Muscle layer of duodenum (tissue), 2 donors: ENCODE measurements around the gene ZNF496.

Experiments
- H3K27ac ChIP-seq: one replicate; pipeline ENCODE4 v1.7.0; 2013; ENCODE audit warnings: mild to moderate bottlenecking, low read length
- H3K27me3 ChIP-seq: one replicate; pipeline ENCODE4 v1.7.0; 2013; ENCODE audit warnings: low read depth, mild to moderate bottlenecking, control low read depth, low read length
- H3K36me3 ChIP-seq, 2 donors: one replicate each; pipeline ENCODE4 v1.7.0; 2013; ENCODE audit warnings: low read length in 2 of 2, control low read depth in 1 of 2, mild to moderate bottlenecking in 1 of 2; ENCODE audit not compliant: insufficient read depth in 2 of 2, control insufficient read depth in 1 of 2
- H3K4me1 ChIP-seq, 2 donors: one replicate each; pipeline ENCODE4 v1.7.0; 2013; ENCODE audit warnings: low read length in 2 of 2, mild to moderate bottlenecking in 2 of 2, control low read depth in 1 of 2, moderate library complexity in 1 of 2; ENCODE audit not compliant: insufficient read depth in 2 of 2, control insufficient read depth in 1 of 2
- H3K4me3 ChIP-seq, 2 donors: one replicate each; pipeline ENCODE4 v1.7.0; 2013; ENCODE audit warnings: low read length in 2 of 2, low read depth in 1 of 2, mild to moderate bottlenecking in 1 of 2
- H3K9me3 ChIP-seq, 2 donors: one replicate each; pipeline ENCODE4 v1.7.0; 2013; ENCODE audit warnings: low read length in 2 of 2, control low read depth in 1 of 2, mild to moderate bottlenecking in 1 of 2; ENCODE audit not compliant: control insufficient read depth in 1 of 2
- donor health status: healthy.

ZNF496 gene

GRCh38 chr1:247324204-247324787 is 7.4 kb downstream of the ZNF496 start:
- no peaks in the 10 kb centered on the region for H3K9me3 ChIP-seq
- no peak overlapping the region for H3K4me3 ChIP-seq
- no peaks in the 10 kb centered on the region for H3K27me3 ChIP-seq
- H3K36me3 ChIP-seq, result peaks cover 29 to 71% of the 10 kb centered on the region in 2 donors
- H3K27ac ChIP-seq, result no peak overlapping the region
- H3K4me1 ChIP-seq, result no peaks in the 10 kb centered on the region

GRCh38 chr1:247322849-247323586 is 8.6 kb downstream of the ZNF496 start:
- no peak overlapping the region for H3K27ac ChIP-seq
- H3K9me3 ChIP-seq, result no peaks in the 10 kb centered on the region
- H3K4me1 ChIP-seq, result no peaks in the 10 kb centered on the region
- no peaks in the 10 kb centered on the region for H3K27me3 ChIP-seq
- H3K36me3 ChIP-seq, result peaks cover 20 to 60% of the 10 kb centered on the region in 2 donors
- no peak overlapping the region for H3K4me3 ChIP-seq

GRCh38 chr1:247322442-247322841 is 9.2 kb downstream of the ZNF496 start:
- Histone ChIP-seq H3K9me3 (no peaks in the 10 kb centered on the region), H3K36me3 (peaks cover 18 to 60% of the 10 kb centered on the region in 2 donors), H3K27me3 (no peaks in the 10 kb centered on the region), H3K4me3 (no peak overlapping the region), H3K27ac (no peak overlapping the region), H3K4me1 (no peaks in the 10 kb centered on the region)

- no peak overlapping the region for H3K4me3 ChIP-seq
- no peak overlapping the region for H3K27ac ChIP-seq
- H3K36me3 ChIP-seq, result peaks cover 21 to 74% of the 10 kb centered on the region in 2 donors
- H3K4me1 ChIP-seq, result no peaks in the 10 kb centered on the region
- no peaks in the 10 kb centered on the region for H3K9me3 ChIP-seq
- no peaks in the 10 kb centered on the region for H3K27me3 ChIP-seq
Measured at GRCh38 chr1:247317702-247318101, 14.0 kb downstream of the ZNF496 start.

- H3K4me3 ChIP-seq, result no peak overlapping the region
- H3K36me3 ChIP-seq, result peaks cover 14 to 66% of the 10 kb centered on the region in 2 donors
- H3K27me3 ChIP-seq, result no peaks in the 10 kb centered on the region
- H3K4me1 ChIP-seq, result no peaks in the 10 kb centered on the region
- H3K9me3 ChIP-seq, result no peaks in the 10 kb centered on the region
- H3K27ac ChIP-seq, result no peak overlapping the region
Measured at GRCh38 chr1:247316590-247317197, 15.0 kb downstream of the ZNF496 start.

GRCh38 chr1:247304031-247304430 is 27.6 kb downstream of the ZNF496 start:
- no peaks in the 10 kb centered on the region for H3K4me1 ChIP-seq
- peaks cover 39 to 85% of the 10 kb centered on the region in 2 donors for H3K36me3 ChIP-seq
- no peak overlapping the region for H3K27ac ChIP-seq

GRCh38 chr1:247303216-247303615 is 28.5 kb downstream of the ZNF496 start:
- H3K27me3 ChIP-seq, result no peaks in the 10 kb centered on the region
- H3K36me3 ChIP-seq, result peaks cover 31 to 81% of the 10 kb centered on the region in 2 donors
- H3K9me3 ChIP-seq, result no peaks in the 10 kb centered on the region

More at GRCh38 chr1:247304031-247304430, 27.6 kb downstream of the ZNF496 start:
- no peaks in the 10 kb centered on the region for H3K27me3 ChIP-seq
- no peaks in the 10 kb centered on the region for H3K9me3 ChIP-seq
- H3K4me3 ChIP-seq, result no peak overlapping the region

GRCh38 chr1:247301176-247301540 is 30.5 kb downstream of the ZNF496 start:
- H3K9me3 ChIP-seq, result no peaks in the 10 kb centered on the region
- no peak overlapping the region for H3K27ac ChIP-seq
- no peaks in the 10 kb centered on the region for H3K4me1 ChIP-seq
- no peak overlapping the region for H3K4me3 ChIP-seq
- peaks cover 20 to 62% of the 10 kb centered on the region in 2 donors for H3K36me3 ChIP-seq
- no peaks in the 10 kb centered on the region for H3K27me3 ChIP-seq

More at GRCh38 chr1:247303216-247303615, 28.5 kb downstream of the ZNF496 start:
- no peaks in the 10 kb centered on the region for H3K4me1 ChIP-seq
- H3K27ac ChIP-seq, result no peak overlapping the region
- H3K4me3 ChIP-seq, result no peak overlapping the region

GRCh38 chr1:247300491-247301175 is 31.0 kb downstream of the ZNF496 start:
- H3K36me3 ChIP-seq, result peaks cover 20 to 62% of the 10 kb centered on the region in 2 donors
- no peak overlapping the region for H3K27ac ChIP-seq
- no peaks in the 10 kb centered on the region for H3K9me3 ChIP-seq
- no peaks in the 10 kb centered on the region for H3K27me3 ChIP-seq
- no peak overlapping the region for H3K4me3 ChIP-seq
- no peaks in the 10 kb centered on the region for H3K4me1 ChIP-seq

GRCh38 chr1:247299723-247300381 is 31.8 kb downstream of the ZNF496 start:
- Histone ChIP-seq H3K27me3 (no peaks in the 10 kb centered on the region), H3K4me1 (no peaks in the 10 kb centered on the region), H3K27ac (no peak overlapping the region), H3K9me3 (no peaks in the 10 kb centered on the region), H3K36me3 (peaks cover 13 to 54% of the 10 kb centered on the region in 2 donors), H3K4me3 (no peak overlapping the region)

GRCh38 chr1:247298701-247299100 is 33.0 kb downstream of the ZNF496 start:
- Histone ChIP-seq H3K9me3 (no peaks in the 10 kb centered on the region), H3K4me1 (no peaks in the 10 kb centered on the region), H3K36me3 (peaks cover 13 to 46% of the 10 kb centered on the region in 2 donors), H3K4me3 (no peak overlapping the region), H3K27me3 (no peaks in the 10 kb centered on the region), H3K27ac (no peak overlapping the region)
